Liver (tissue), 3 donors: ENCODE data around the gene USP35.

Source experiments
- CTCF ChIP-seq: fragments of 150-350 bp; IDR thresholded peaks from 2 replicates; pipeline ENCODE4 v1.5.1; 2017; ENCODE audit warnings: improper control_type of control experiment, low read depth, low read length; ENCODE audit not compliant: missing input control
- EGR1 ChIP-seq, 2 donors: IDR thresholded peaks; 2 replicates each; pipeline ENCODE4 v1.6.1; 2016 to 2018; ENCODE audit warnings: antibody characterized with exemption in 2 of 2, low read depth in 2 of 2
- GABPA ChIP-seq, 2 donors: IDR thresholded peaks in 1 of 2; conservative IDR thresholded peaks in 1 of 2; 2 replicates each; pipeline ENCODE4 v1.6.1; 2016; ENCODE audit warnings: antibody characterized with exemption in 2 of 2, mild to moderate bottlenecking in 1 of 2, moderate library complexity in 1 of 2
- HNF4A ChIP-seq, 2 donors: conservative IDR thresholded peaks; 2 replicates each; pipeline ENCODE4 v1.6.1; 2016; ENCODE audit warnings: antibody characterized with exemption in 2 of 2, mild to moderate bottlenecking in 2 of 2
- JUND ChIP-seq, 2 donors: IDR thresholded peaks; 2 replicates each; pipeline ENCODE4 v1.6.1; 2016; ENCODE audit warnings: antibody characterized with exemption in 2 of 2
- MAX ChIP-seq: IDR thresholded peaks from 2 replicates; pipeline ENCODE4 v1.6.1; 2016; ENCODE audit warnings: antibody characterized with exemption
- RAD21 ChIP-seq, 2 donors: IDR thresholded peaks; 2 replicates each; pipeline ENCODE4 v1.6.1; 2016; ENCODE audit warnings: antibody characterized with exemption in 2 of 2, mild to moderate bottlenecking in 2 of 2
- REST ChIP-seq: IDR thresholded peaks from 2 replicates; pipeline ENCODE4 v1.6.1; 2016; ENCODE audit warnings: antibody characterized with exemption, mild to moderate bottlenecking
- RXRA ChIP-seq, 2 donors: IDR thresholded peaks; 2 replicates each; pipeline ENCODE4 v1.6.1; 2017 to 2018; ENCODE audit warnings: antibody characterized with exemption in 2 of 2, mild to moderate bottlenecking in 1 of 2
- SP1 ChIP-seq: IDR thresholded peaks from 2 replicates; pipeline ENCODE4 v1.6.1; 2018; ENCODE audit warnings: antibody characterized with exemption, mild to moderate bottlenecking
- TAF1 ChIP-seq: conservative IDR thresholded peaks from 2 replicates; pipeline ENCODE4 v1.6.1; 2016; ENCODE audit warnings: antibody characterized with exemption, mild to moderate bottlenecking
- YY1 ChIP-seq: IDR thresholded peaks from 2 replicates; pipeline ENCODE4 v1.6.1; 2016; ENCODE audit warnings: antibody characterized with exemption, mild to moderate bottlenecking
- ZBTB33 ChIP-seq: IDR thresholded peaks from 2 replicates; pipeline ENCODE4 v1.6.1; 2016; ENCODE audit warnings: antibody characterized with exemption
- TF ChIP-seq, protein P1 (sequence below): IDR thresholded peaks from 2 replicates; pipeline ENCODE4 v1.6.1; 2016; ENCODE audit warnings: antibody characterized with exemption
- donor health status: healthy.
- donor health status: healthy.

GRCh38 chr11:78199653-78200015 is 10.9 kb downstream of the USP35 start:
- no peak for TF ChIP-seq CTCF
- no peak for TF ChIP-seq RAD21 (IDR thresholded peaks at IDR 0.05)
- TF ChIP-seq, protein P1, sequence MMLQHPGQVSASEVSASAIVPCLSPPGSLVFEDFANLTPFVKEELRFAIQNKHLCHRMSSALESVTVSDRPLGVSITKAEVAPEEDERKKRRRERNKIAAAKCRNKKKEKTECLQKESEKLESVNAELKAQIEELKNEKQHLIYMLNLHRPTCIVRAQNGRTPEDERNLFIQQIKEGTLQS, result no peak
- TF ChIP-seq TAF1, result no peak
- TF ChIP-seq JUND (IDR thresholded peaks at IDR 0.05), result no peak
- TF ChIP-seq YY1, result no peak
- no peak for TF ChIP-seq RXRA (IDR thresholded peaks at IDR 0.05)
- TF ChIP-seq GABPA (IDR thresholded peaks at IDR 0.05 in 1 of 2, conservative IDR thresholded peaks at IDR 0.05 in 1 of 2), result no peak
- TF ChIP-seq MAX, result no peak
- TF ChIP-seq SP1, result no peak
- no peak for TF ChIP-seq REST
- no peak for TF ChIP-seq EGR1 (IDR thresholded peaks at IDR 0.05; ENCODE audit: low read depth in 2 of 2)
- no peak for TF ChIP-seq HNF4A (conservative IDR thresholded peaks at IDR 0.05)
- TF ChIP-seq ZBTB33, result no peak
